COLO829 (cell line): ENCODE results near the gene PIWIL1.

Experiments
- DNase-seq: peaks from one replicate; pipeline ENCODE4 v3.0.0; 2012; ENCODE audit warnings: low spot score

The PIWIL1 gene

GRCh38 chr12:130337488-130338303 is at the start of gene PIWIL1:
PIWIL1 (plus strand) TSS chr12:130337887; CDS start chr12:130342592, 4,705 bp downstream.
- no peak for DNase-seq

- DNase-seq = no peak
These were observed 49.5 kb upstream of the PIWIL1 start for GRCh38 chr12:130288206-130288605.

GRCh38 chr12:130288691-130289090 is 49.0 kb upstream of the PIWIL1 start:
- DNase-seq = no peak

GRCh38 chr12:130290114-130290513 is 47.6 kb upstream of the PIWIL1 start:
- DNase-seq = no peak

GRCh38 chr12:130298322-130299021 is 39.2 kb upstream of the PIWIL1 start:
- DNase-seq = no peak

- no peak for DNase-seq
These were observed 38.1 kb upstream of the PIWIL1 start for GRCh38 chr12:130299574-130299973.

- no peak for DNase-seq
These were observed 37.6 kb upstream of the PIWIL1 start for GRCh38 chr12:130300090-130300489.

- no peak for DNase-seq
These were observed 36.8 kb upstream of the PIWIL1 start for GRCh38 chr12:130300737-130301535.

- no peak for DNase-seq
These were observed 36.1 kb upstream of the PIWIL1 start for GRCh38 chr12:130301559-130301958.

- DNase-seq = no peak
These were observed 33.9 kb upstream of the PIWIL1 start for GRCh38 chr12:130303781-130304180.

- DNase-seq = no peak
These were observed 29.8 kb upstream of the PIWIL1 start for GRCh38 chr12:130307859-130308258.

GRCh38 chr12:130308393-130308792 is 29.3 kb upstream of the PIWIL1 start:
- DNase-seq = no peak

- no peak for DNase-seq
These were observed 21.4 kb upstream of the PIWIL1 start for GRCh38 chr12:130316251-130316650.

- DNase-seq = no peak
These were observed 17.2 kb upstream of the PIWIL1 start for GRCh38 chr12:130320536-130320935.

- no peak for DNase-seq
These were observed 15.4 kb upstream of the PIWIL1 start for GRCh38 chr12:130322263-130322662.

- DNase-seq = no peak
These were observed 7.0 kb upstream of the PIWIL1 start for GRCh38 chr12:130330685-130331084.

GRCh38 chr12:130331146-130331545 is 6.5 kb upstream of the PIWIL1 start:
- no peak for DNase-seq

- DNase-seq = no peak
These were observed 4.3 kb upstream of the PIWIL1 start for GRCh38 chr12:130333341-130333740.

GRCh38 chr12:130334399-130334798 is 3.3 kb upstream of the PIWIL1 start:
- no peak for DNase-seq

GRCh38 chr12:130334937-130335336 is 2.8 kb upstream of the PIWIL1 start:
- DNase-seq = no peak

GRCh38 chr12:130335517-130336392 is 1.9 kb upstream of the PIWIL1 start:
- peak; percentile 49 for DNase-seq
